HUES6 (cell line): ENCODE data around the gene CCSER1.
A peak's percentile ranks its signal among the peaks of the same experiment; 100 is the strongest.

Experiments used
- H3K27ac ChIP-seq: 2 replicates; pipeline ENCODE4 v1.7.0; 2013; ENCODE audit warnings: low read depth, mild to moderate bottlenecking, low read length, inconsistent platforms
- H3K27me3 ChIP-seq: 2 replicates; pipeline ENCODE4 v1.6.1; 2013; ENCODE audit warnings: low read length; ENCODE audit not compliant: control insufficient read depth, insufficient read depth
- H3K36me3 ChIP-seq: 2 replicates; pipeline ENCODE4 v1.6.1; 2013; ENCODE audit warnings: low read length; ENCODE audit not compliant: control insufficient read depth, insufficient read depth
- H3K4me1 ChIP-seq: 2 replicates; pipeline ENCODE4 v1.6.1; 2013; ENCODE audit warnings: low read length; ENCODE audit not compliant: control insufficient read depth, insufficient read depth
- H3K4me3 ChIP-seq: 2 replicates; pipeline ENCODE4 v1.5.1; 2013; ENCODE audit warnings: low read depth, low read length
- H3K9ac ChIP-seq: one replicate; pipeline ENCODE4 v1.6.1; 2013; ENCODE audit warnings: mild to moderate bottlenecking, low read length
- H3K9me3 ChIP-seq: 2 replicates; pipeline ENCODE4 v1.6.1; 2013; ENCODE audit warnings: low read depth, low read length; ENCODE audit not compliant: control insufficient read depth, insufficient read depth

CCSER1 gene

DNA sequence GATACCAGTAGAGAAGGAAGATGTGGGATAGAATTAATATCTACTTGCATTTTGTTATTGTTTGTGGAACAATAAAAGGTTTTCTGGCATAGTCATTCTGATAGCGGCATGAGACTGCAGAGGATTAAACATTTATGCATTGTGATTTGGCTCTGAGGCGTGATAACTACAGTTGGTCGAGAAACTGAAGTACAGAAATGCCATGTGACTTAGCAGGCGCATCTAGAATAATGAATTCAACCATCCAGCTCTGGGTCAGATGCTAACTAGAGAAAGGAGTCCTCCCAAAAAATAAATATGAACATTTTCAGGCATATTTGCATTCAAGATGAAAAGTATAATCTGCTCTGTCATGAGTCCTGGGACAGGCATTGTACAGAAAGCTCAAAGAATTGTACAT, 62.8 kb downstream of the CCSER1 start:
- no peaks in the 10 kb centered on the region for H3K9me3 ChIP-seq
- peaks cover 12% of the 10 kb centered on the region for H3K4me1 ChIP-seq
- no peaks in the 10 kb centered on the region for H3K27me3 ChIP-seq
- H3K27ac ChIP-seq: no peak overlapping the region
- no peak overlapping the region for H3K4me3 ChIP-seq
- no peak overlapping the region for H3K9ac ChIP-seq
- no peaks in the 10 kb centered on the region for H3K36me3 ChIP-seq

DNA sequence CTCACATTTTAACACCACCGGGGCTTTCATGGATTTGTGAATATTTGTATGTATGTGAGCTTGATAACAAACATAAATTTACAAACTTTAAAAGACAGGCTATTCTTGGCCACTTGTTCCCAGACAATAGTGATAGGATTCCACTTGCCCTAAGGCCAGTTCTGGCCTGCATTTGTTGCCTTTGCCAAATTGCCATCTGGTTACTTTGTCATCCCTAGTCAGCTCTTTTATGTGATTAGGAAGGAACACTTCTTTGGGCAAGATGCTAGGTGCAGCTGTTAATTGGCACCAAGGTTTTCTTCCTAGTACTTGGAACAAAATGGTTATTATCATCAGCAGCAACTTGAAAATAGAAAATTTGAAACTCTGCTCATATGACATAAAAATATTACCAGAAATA, 63.3 kb downstream of the CCSER1 start:
- no peak overlapping the region for H3K4me3 ChIP-seq
- no peak overlapping the region for H3K27ac ChIP-seq
- H3K9me3 ChIP-seq: no peaks in the 10 kb centered on the region
- no peak overlapping the region for H3K9ac ChIP-seq
- no peaks in the 10 kb centered on the region for H3K27me3 ChIP-seq
- H3K4me1 ChIP-seq: peaks cover 13% of the 10 kb centered on the region; the same call in 1 of the 2 replicates
- no peaks in the 10 kb centered on the region for H3K36me3 ChIP-seq

DNA sequence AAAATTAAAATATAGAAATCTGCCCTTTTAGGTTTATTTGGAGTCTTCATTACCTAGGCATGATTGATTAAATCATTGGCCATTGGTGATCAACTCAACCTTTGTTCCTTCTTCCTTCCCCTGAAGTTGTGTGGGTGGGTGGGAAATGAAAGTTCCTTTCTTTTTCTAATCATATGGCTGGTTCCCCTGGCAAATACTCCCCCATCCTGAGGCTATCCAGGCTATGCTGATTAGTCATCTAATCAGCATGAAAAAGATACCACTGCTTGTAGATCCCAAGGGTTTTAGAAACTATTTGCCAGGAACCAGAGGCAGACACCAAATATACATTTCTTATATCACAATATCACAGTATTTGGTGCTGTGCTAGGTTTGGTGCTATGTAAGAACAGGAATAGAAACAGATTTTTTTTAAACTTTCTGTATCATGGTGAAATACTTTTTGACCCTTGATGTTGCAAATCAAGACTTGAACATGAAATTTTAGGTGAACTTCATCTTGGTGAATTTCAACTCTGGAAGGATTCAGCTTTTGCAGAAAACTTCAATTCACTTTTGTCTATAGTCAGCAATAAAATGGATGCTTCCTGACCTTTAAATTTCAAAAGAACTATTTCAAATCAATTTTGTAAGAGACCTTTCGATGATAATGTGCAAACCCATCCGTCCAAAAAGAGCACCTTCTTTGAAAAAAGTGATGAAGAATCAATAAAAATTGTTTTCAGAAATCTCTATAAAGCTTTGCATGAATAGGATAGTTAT, 71.1 kb downstream of the CCSER1 start:
- Histone ChIP-seq H3K27me3 (no peaks in the 10 kb centered on the region), H3K27ac (peak overlapping the region; percentile 91), H3K4me3 (no peak overlapping the region; the same call in 1 of the 2 replicates), H3K9ac (no peak overlapping the region), H3K36me3 (no peaks in the 10 kb centered on the region), H3K9me3 (no peaks in the 10 kb centered on the region), H3K4me1 (peaks cover 25% of the 10 kb centered on the region)

DNA sequence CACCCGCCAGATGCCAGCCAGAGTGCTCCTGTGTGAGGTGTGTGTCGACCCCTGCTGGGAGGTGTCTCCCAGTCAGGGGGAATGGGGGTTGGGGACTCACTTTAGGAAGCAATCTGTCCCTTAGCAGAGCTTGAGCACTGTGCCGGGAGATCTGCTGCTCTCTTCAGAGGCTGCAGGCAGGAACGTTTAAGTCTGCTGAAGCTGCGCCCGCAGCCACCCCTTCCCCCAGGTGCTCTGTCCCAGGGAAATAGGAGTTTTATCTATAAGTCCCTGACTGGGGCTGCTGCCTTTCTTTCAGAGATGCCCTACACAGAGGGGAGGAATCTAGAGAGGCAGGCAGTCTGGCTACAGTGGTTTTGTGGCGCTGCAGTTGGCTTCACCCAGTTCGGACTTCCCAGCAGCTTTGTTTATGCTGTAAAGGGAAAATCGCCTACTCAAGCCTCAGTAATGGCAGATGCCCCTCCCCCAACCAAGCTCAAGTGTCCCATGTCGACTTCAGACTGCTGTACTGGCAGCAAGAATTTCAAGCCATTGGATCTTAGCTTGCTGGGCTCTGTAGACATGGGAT, 80.8 kb downstream of the CCSER1 start:
- Histone ChIP-seq H3K27ac (no peak overlapping the region), H3K4me3 (no peak overlapping the region), H3K4me1 (peaks cover 15% of the 10 kb centered on the region), H3K9me3 (no peaks in the 10 kb centered on the region), H3K36me3 (no peaks in the 10 kb centered on the region), H3K9ac (no peak overlapping the region), H3K27me3 (no peaks in the 10 kb centered on the region)

DNA sequence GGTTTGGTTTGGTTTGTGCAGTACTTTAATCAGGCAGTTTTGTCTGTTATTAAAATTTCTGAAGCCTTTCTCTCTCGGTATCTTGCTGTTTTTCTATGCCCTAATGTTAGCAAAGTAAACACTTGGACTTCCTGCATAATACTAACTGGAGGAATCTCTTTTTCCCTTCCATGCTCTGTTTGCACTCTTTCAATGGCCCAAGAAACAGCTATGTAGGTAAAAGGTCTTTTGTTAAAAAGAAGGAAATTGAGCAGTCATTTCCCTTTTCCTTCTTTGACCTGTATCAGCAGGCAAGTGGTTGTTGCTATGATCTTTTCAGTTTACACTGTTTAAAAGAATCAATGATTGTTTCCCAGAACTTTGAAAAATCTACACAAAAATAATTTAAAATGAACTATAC, 82.7 kb downstream of the CCSER1 start:
- no peak overlapping the region for H3K27ac ChIP-seq
- no peak overlapping the region for H3K9ac ChIP-seq
- H3K27me3 ChIP-seq: no peaks in the 10 kb centered on the region
- no peaks in the 10 kb centered on the region for H3K9me3 ChIP-seq
- no peak overlapping the region for H3K4me3 ChIP-seq
- peaks cover 18% of the 10 kb centered on the region for H3K4me1 ChIP-seq
- H3K36me3 ChIP-seq: no peaks in the 10 kb centered on the region

DNA sequence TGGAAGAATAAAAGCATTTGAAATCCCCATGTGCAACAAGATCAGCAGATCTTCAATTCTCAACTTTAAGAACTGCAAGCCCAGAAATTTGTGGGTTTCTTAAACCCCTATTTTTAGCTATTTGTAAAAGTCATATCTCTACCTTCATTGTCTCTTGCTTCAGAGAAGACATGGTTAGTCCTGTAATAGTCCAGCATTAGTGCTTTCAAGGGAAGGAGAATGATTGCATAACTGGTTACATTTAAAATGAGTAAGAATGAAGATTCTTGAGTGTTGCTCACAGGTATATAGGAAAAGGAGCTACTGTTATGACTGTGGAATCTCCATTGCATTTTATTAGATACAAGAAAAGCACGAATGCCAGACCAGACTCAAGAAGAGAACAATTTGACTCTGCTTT, 84.0 kb downstream of the CCSER1 start:
- Histone ChIP-seq H3K4me1 (peaks cover 22% of the 10 kb centered on the region), H3K9me3 (no peaks in the 10 kb centered on the region), H3K27ac (no peak overlapping the region), H3K9ac (no peak overlapping the region), H3K27me3 (no peaks in the 10 kb centered on the region), H3K36me3 (no peaks in the 10 kb centered on the region), H3K4me3 (no peak overlapping the region)

DNA sequence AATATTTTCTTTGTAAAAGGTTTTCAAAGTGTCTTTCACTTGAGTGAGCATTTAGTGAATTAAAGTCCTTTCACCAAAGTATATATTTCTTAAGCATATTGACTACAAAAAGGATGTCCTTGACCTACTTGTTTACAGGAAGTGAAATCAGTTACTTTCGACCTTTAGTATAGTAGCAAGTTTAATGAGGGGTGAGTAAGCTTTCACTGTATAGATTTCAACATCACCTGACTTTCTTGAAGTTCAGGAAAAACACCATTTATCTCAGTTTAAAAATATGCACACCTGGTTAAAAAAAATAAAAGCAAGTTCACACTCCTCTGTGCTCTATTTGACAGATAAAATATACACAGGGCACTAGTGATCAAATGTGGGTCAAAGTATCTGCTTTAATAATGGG, 88.1 kb downstream of the CCSER1 start:
- Histone ChIP-seq H3K4me3 (no peak overlapping the region), H3K4me1 (peaks cover 7% of the 10 kb centered on the region; the same call in 1 of the 2 replicates), H3K27me3 (no peaks in the 10 kb centered on the region), H3K9me3 (no peaks in the 10 kb centered on the region), H3K27ac (no peak overlapping the region), H3K36me3 (no peaks in the 10 kb centered on the region), H3K9ac (no peak overlapping the region)

DNA sequence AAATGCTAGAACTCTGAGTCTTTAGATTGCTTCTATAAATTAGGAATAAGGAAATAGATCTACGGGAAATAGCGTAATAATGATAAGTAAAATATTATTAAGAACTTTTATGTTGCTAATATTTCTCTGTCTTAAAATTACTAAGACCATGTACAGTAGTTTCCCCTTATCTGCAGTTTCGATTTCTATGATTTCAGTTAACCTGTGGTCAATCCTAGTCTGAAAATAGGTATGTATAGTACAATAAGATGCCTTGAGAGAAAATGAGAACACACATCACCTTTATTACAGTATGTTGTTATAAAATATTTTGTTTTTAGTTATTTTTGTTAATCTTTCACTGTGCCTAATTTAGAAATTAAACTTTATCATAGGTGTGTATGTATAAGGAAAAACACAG, 92.6 kb downstream of the CCSER1 start:
- no peak overlapping the region for H3K9ac ChIP-seq
- no peaks in the 10 kb centered on the region for H3K9me3 ChIP-seq
- peaks cover 4% of the 10 kb centered on the region; the same call in 1 of the 2 replicates for H3K4me1 ChIP-seq
- H3K27me3 ChIP-seq: no peaks in the 10 kb centered on the region
- H3K36me3 ChIP-seq: no peaks in the 10 kb centered on the region
- no peak overlapping the region for H3K27ac ChIP-seq
- no peak overlapping the region for H3K4me3 ChIP-seq

DNA sequence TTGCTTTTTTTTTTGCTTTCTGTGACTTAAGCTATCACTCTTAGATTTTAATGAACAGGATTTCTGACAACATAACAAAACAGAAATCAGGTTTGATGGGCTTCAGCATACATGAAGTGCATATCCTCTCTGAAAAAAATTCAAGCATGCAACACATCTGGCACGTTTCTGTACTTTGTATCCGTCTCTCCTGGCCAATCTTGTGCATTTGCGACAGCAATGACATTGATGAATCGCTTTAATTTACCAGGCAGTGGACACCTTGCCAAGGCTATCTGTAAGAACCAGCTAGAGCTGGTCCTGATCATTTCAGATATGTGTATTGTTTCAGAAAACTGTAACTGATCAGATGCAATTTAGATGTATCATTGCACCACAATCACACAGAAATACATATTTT, 93.3 kb downstream of the CCSER1 start:
- no peaks in the 10 kb centered on the region for H3K36me3 ChIP-seq
- H3K9me3 ChIP-seq: no peaks in the 10 kb centered on the region
- H3K4me1 ChIP-seq: no peaks in the 10 kb centered on the region; the same call in 1 of the 2 replicates

DNA sequence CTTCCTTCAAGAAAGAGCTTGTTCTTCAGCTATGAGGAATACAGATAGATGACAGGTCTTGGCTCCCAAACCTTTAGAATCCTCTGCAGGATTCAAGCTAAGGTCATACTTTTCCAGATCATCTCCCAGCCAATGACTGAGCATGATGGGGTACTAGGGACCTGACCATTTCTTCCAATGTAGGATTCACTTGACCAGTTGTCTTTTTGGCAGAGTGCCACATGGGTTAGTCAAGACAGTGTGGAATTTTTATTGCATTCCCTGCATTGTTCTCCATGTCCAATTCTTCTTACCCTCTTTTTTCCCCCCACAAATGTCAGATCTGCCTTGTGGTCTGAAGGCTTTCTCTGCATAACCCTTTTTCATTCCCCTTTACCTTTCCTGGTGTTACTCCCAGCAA, 99.5 kb downstream of the CCSER1 start:
- Histone ChIP-seq H3K9ac (no peak overlapping the region), H3K27ac (no peak overlapping the region), H3K27me3 (no peaks in the 10 kb centered on the region), H3K9me3 (peaks cover 18% of the 10 kb centered on the region), H3K4me1 (no peaks in the 10 kb centered on the region), H3K36me3 (no peaks in the 10 kb centered on the region), H3K4me3 (no peak overlapping the region)

More for the DNA sequence above, 93.3 kb downstream of the CCSER1 start:
- H3K27me3 ChIP-seq: no peaks in the 10 kb centered on the region
- no peak overlapping the region for H3K27ac ChIP-seq
- H3K4me3 ChIP-seq: no peak overlapping the region
- H3K9ac ChIP-seq: no peak overlapping the region

DNA sequence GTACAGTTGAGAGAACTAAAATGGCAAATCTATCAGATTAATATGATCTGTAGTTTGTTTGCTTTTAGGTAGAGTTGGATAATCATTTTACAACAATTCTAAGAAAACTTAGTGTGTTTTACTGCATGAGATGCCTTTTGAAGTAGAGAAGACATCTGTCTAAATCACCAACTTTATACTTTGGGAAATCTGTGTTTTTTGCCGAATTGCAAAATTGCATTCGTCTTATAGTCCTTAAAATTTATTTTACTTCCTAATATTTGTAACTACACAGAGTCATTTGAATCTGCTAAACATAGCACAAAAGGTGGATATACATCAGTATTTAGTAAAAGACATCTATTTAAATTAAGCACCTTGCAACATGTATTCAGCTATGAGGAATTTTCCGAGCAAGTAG, 100.0 kb downstream of the CCSER1 start:
- Histone ChIP-seq H3K36me3 (no peaks in the 10 kb centered on the region), H3K9ac (no peak overlapping the region), H3K27me3 (no peaks in the 10 kb centered on the region), H3K9me3 (peaks cover 18% of the 10 kb centered on the region), H3K4me3 (no peak overlapping the region), H3K4me1 (no peaks in the 10 kb centered on the region), H3K27ac (no peak overlapping the region)
